ENCODE data around the gene ABHD14A.

ABHD14A gene

DNA sequence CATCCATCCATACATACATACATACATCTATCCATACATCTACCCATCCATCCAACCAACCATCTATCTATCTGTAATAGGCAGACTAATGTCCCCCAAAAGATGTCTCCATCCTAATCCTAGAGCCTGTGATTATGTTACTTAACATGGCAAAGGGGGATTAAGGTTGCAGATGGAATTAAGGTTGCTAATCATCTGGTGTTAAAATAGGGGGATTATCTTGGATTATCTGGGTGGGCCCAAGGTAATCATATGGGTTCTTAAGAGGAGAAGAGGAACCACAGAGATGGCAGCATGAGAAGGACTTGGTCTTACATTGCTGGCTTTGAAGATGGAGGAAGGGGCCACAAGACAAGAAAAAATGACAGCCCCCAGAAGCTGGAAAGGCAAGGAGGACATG, 35.6 kb downstream of the ABHD14A start:
- H3K4me3 ChIP-seq (ENCODE audit: control insufficient read depth, low read depth, low read length) = no peak overlapping the region
- TF ChIP-seq, protein P1, sequence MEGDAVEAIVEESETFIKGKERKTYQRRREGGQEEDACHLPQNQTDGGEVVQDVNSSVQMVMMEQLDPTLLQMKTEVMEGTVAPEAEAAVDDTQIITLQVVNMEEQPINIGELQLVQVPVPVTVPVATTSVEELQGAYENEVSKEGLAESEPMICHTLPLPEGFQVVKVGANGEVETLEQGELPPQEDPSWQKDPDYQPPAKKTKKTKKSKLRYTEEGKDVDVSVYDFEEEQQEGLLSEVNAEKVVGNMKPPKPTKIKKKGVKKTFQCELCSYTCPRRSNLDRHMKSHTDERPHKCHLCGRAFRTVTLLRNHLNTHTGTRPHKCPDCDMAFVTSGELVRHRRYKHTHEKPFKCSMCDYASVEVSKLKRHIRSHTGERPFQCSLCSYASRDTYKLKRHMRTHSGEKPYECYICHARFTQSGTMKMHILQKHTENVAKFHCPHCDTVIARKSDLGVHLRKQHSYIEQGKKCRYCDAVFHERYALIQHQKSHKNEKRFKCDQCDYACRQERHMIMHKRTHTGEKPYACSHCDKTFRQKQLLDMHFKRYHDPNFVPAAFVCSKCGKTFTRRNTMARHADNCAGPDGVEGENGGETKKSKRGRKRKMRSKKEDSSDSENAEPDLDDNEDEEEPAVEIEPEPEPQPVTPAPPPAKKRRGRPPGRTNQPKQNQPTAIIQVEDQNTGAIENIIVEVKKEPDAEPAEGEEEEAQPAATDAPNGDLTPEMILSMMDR (conservative IDR thresholded peaks at IDR 0.05; ENCODE audit: control insufficient read depth, insufficient read depth, low read depth, low read length) = no peak

DNA sequence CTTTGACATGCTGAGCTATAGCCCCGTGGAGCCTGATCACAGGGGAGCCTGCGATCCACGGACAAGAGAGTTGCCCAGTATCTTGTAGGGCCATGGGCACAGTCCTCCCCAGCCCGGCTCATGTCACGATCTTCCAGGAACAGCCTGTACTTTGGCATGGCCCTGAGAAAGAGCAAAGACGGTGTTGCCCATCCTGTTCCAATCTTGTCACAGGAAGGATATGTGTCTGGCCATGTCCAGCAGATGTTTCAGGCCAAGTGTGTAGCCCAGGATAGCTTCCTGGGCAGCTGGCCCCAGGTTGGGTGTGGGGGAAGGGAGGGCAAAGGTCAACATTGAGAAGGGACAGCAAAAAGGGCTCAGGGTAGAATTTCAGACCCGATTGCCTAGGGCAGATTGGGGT, 37.8 kb downstream of the ABHD14A start:
- DNase-seq (ENCODE audit: low read depth) = no peak
- TF ChIP-seq, protein P1 (conservative IDR thresholded peaks at IDR 0.05; ENCODE audit: control insufficient read depth, insufficient read depth, low read depth, low read length) = no peak
- no peak overlapping the region for H3K4me3 ChIP-seq (ENCODE audit: control insufficient read depth, low read depth, low read length)

More for the DNA sequence above, 35.6 kb downstream of the ABHD14A start:
- no peak for DNase-seq (ENCODE audit: low read depth)

DNA sequence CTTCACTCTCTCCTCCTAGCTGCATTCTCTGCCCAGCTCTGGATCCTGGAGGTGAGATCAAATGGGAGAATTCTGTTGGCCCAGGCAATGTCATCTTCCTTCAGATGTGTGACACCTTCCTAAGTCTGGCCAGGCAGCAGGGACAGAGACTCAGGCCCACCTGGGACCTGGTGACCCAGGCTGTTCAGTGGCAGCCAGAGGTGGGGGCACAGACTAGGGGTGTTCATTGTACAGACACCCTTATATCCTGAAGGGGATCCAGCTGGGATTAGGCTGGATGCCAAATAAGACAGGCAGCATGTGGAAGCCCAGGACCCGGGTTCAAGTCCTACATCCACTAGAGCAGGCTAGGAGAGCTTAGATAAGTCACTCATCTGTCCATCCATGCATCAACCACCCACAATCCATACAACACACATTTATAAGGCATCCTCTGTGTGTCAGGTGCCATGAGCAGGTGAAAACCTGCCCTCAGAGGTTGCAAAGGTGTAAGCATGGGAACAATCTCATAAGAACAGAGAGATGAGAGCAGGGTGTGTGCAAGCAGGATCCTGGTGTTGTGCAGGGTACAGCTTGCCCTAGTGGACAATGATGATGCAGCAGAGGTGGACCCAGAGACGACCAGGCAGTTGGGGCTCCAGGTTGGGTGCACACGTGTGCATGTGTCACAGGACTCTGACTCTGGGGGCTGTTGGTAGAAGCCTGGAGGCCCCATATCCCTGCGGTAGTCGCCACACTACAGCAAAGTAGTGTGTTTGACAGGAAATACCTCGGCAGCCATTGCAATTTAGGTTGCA, 39.1 kb downstream of the ABHD14A start:
- DNase-seq (ENCODE audit: low read depth) = no peak
- TF ChIP-seq, protein P1 (conservative IDR thresholded peaks at IDR 0.05; ENCODE audit: control insufficient read depth, insufficient read depth, low read depth, low read length) = no peak
- H3K4me3 ChIP-seq (ENCODE audit: control insufficient read depth, low read depth, low read length) = no peak overlapping the region

DNA sequence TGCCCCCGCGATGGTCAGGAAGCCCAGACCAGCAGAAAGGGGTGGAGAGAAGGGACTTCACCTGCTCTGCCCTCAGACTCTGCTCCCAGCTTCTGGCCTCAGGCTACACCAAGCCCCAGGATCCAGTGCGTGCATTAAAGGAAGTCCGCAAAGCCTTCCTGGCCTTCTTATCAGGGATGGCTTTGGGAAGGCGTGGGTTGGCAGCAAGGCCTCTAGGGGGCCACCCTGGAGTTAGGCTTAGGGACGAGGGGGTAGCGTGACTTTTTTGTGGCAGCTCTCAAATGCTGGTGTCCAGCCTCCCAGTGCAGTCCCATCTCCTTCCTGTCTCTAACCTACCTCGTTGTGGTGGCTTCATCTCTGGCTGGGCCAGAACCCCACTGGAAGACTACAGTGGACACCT, 39.7 kb downstream of the ABHD14A start:
- TF ChIP-seq, protein P1 (conservative IDR thresholded peaks at IDR 0.05; ENCODE audit: control insufficient read depth, insufficient read depth, low read depth, low read length) = peak; percentile 27
- DNase-seq (ENCODE audit: low read depth) = no peak
- H3K4me3 ChIP-seq (ENCODE audit: control insufficient read depth, low read depth, low read length) = no peak overlapping the region

DNA sequence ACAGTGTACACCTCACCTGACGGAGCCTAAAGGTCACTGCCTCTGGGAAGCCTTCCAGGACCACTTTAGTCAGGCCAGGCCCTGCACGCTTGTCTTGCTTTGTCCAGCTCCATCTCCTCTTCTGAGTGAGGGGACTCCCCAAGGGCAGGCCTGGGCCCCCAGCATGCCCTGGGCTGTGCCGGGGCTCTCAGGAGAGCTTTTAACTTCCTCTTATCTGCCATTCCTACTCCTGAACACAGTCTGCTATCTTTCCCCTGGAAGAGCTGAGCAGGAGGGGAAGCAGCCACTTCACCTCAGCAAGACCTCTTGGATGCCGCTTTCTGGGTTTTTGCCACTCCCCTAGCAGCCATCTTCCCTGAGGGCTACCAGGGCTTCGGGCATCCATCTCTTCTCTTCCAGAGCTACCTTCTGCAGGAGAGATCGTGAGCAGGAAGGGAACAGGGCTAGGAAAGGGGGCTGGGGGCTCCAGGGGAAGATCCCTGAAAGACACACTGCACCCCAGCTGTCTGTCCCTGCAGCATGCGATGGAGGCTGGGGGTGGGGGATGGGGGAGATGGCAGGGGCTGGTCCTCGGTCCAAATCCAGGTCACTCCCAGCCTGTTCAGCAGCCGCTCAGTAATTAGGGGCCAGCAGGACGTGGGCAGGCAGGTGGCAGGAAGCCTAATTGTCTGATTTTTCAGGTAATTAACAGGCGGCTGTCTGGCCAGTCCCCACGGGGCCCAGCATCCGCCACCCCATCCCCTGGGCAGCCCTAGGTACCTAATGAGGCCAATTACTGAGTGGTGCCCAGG, 40.8 kb downstream of the ABHD14A start:
- DNase-seq (ENCODE audit: low read depth) = no peak

DNA sequence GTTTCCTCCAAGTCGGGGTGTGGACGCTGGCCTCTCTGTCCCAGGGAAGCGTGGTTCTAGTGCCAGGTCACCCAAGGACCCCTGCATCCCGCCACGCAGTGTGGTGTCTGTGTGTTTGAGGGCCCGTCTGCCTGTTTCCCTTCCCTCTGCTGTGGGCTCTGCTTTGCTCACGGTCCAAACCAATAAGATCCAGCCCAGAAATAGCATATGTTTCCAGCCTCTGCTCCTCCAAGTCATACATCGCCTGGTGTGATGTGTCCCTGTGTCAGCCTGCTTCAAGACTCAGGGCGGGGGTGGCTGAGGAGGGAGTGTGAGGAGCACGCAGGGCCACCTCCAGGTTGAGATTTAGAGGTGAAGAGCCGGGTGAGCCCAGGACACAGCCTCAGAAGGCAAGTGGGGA, 42.7 kb downstream of the ABHD14A start:
- no peak for DNase-seq (ENCODE audit: low read depth)
- H3K4me3 ChIP-seq (ENCODE audit: control insufficient read depth, low read depth, low read length) = no peak overlapping the region
- TF ChIP-seq, protein P1 (conservative IDR thresholded peaks at IDR 0.05; ENCODE audit: control insufficient read depth, insufficient read depth, low read depth, low read length) = no peak

More for the DNA sequence above, 40.8 kb downstream of the ABHD14A start:
- TF ChIP-seq, protein P1 (conservative IDR thresholded peaks at IDR 0.05; ENCODE audit: control insufficient read depth, insufficient read depth, low read depth, low read length) = no peak
- H3K4me3 ChIP-seq (ENCODE audit: control insufficient read depth, low read depth, low read length) = no peak overlapping the region
